Activated CD4-positive, alpha-beta T cell treated with anti-CD3 and anti-CD28 coated beads for 1 hour (primary cell): ENCODE results near the gene C10orf67.
"Not testable (repeated sequence)": the region's sequence is repeated elsewhere in the genome, so short reads cannot be mapped to it uniquely, and the experiment has no call there.

Experiments used
- DNase-seq: peaks from one replicate; pipeline ENCODE4 v3.0.0-alpha.2; 2020

C10orf67 gene

GRCh38 chr10:23344241-23344841, at the start of gene C10orf67:
C10orf67 (minus strand) TSS chr10:23344797; CDS start chr10:23344774, 23 bp downstream.
- no peak for DNase-seq

GRCh38 chr10:23391821-23392220, 47.2 kb upstream of the C10orf67 start:
- DNase-seq, result no peak

- DNase-seq, result no peak
These were observed 46.2 kb upstream of the C10orf67 start for GRCh38 chr10:23390809-23391208.

- not testable (repeated sequence) for DNase-seq
These were observed 45.8 kb upstream of the C10orf67 start for GRCh38 chr10:23390408-23390807.

- not testable (repeated sequence) for DNase-seq
These were observed 42.9 kb upstream of the C10orf67 start for GRCh38 chr10:23387516-23387915.

- no peak for DNase-seq
These were observed 41.5 kb upstream of the C10orf67 start for GRCh38 chr10:23386052-23386451.

GRCh38 chr10:23384364-23384763, 39.8 kb upstream of the C10orf67 start:
- DNase-seq, result no peak

GRCh38 chr10:23383637-23384036, 39.0 kb upstream of the C10orf67 start:
- no peak for DNase-seq

GRCh38 chr10:23381298-23382040, 36.9 kb upstream of the C10orf67 start:
- no peak for DNase-seq

GRCh38 chr10:23379686-23380085, 35.1 kb upstream of the C10orf67 start:
- DNase-seq, result no peak

- DNase-seq, result no peak
These were observed 31.6 kb upstream of the C10orf67 start for GRCh38 chr10:23376229-23376655.

GRCh38 chr10:23375366-23375765, 30.8 kb upstream of the C10orf67 start:
- no peak for DNase-seq

GRCh38 chr10:23373156-23373555, 28.6 kb upstream of the C10orf67 start:
- DNase-seq, result no peak

GRCh38 chr10:23371073-23371472, 26.5 kb upstream of the C10orf67 start:
- DNase-seq, result no peak

GRCh38 chr10:23370106-23370505, 25.5 kb upstream of the C10orf67 start:
- no peak for DNase-seq

- DNase-seq, result no peak
These were observed 24.4 kb upstream of the C10orf67 start for GRCh38 chr10:23368816-23369640.

GRCh38 chr10:23367896-23368595, 23.4 kb upstream of the C10orf67 start:
- DNase-seq, result no peak

- DNase-seq, result not testable (repeated sequence)
These were observed 20.9 kb upstream of the C10orf67 start for GRCh38 chr10:23365417-23366030.

GRCh38 chr10:23364378-23364777, 19.8 kb upstream of the C10orf67 start:
- DNase-seq, result no peak

GRCh38 chr10:23363793-23364135, 19.2 kb upstream of the C10orf67 start:
- DNase-seq, result no peak

- no peak for DNase-seq
These were observed 18.5 kb upstream of the C10orf67 start for GRCh38 chr10:23362879-23363792.
